HG03196 (cell line): Measurements from ENCODE around the gene ZNF428.
"Not testable (repeated sequence)": the region's sequence is repeated elsewhere in the genome, so short reads cannot be mapped to it uniquely, and the experiment has no call there.

Experiments
- ATAC-seq: cut with Tn5 transposase; IDR thresholded peaks from one replicate; pipeline ENCODE4 v1.9.1; 2021; ENCODE audit not compliant: unreplicated experiment

ZNF428 gene

GRCh38 chr19:43640424-43640757 lies 21.0 kb upstream of the ZNF428 start:
- ATAC-seq, result no peak

- no peak for ATAC-seq
These were observed 20.3 kb upstream of the ZNF428 start, which contains the start of gene CADM4 for GRCh38 chr19:43639519-43640423. CADM4 (minus strand) TSS chr19:43639850; CDS start chr19:43639790, 60 bp downstream.

DNA sequence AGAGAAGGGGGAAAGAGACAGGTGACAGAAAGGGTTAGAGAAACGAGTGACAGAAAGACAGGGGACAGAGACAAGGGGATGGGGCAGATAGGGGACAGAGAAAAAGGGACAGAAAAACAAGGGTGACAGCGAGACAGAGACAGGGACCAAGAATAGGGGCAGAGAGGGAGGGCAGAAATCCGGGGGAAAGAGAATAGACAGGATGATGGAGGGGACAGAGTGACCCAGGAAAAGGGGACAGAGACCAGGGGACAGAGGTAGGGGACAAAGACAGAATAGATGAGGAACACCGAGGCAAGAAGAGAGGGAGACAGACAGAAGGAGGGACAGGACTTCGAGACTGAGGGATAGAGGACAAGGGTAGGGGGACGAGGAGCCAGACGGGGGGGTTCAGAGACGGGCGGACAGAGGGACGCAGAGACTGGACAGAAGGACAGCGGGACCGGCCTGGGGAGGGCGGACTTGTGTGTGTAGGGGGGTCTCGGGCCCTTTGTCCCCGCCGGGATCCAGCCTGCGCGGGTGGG lies 19.6 kb upstream of the ZNF428 start:
- ATAC-seq, result no peak

GRCh38 chr19:43638214-43638994 lies 19.0 kb upstream of the ZNF428 start:
- ATAC-seq, result no peak

DNA sequence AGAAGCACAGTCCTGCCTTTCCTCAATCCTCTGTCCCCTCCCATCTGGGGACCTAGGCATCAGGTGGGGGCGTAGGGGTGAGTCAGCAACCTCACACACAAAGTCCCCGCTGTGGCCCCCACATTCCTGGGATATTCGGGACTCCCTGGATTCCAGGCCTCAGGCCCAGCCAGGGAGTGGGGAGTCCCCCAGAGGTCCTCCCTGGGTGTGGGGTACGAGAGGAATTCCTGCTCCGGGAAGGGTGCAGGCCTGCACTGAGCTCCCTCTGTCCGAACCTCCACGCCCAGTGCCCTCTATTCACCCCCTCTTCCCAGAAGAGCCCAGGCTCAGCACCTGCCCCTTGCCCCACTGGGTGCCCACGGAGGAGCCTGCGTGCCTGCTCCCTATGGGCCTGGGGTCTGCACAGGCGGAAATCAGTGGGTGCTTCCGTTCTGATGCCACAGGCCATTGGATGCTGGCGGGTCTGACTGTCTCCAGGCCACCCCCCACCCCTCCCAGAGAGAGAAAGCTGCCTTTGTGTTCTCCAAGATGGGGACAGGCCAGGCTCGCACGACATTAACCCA lies 16.8 kb upstream of the ZNF428 start:
- no peak for ATAC-seq

DNA sequence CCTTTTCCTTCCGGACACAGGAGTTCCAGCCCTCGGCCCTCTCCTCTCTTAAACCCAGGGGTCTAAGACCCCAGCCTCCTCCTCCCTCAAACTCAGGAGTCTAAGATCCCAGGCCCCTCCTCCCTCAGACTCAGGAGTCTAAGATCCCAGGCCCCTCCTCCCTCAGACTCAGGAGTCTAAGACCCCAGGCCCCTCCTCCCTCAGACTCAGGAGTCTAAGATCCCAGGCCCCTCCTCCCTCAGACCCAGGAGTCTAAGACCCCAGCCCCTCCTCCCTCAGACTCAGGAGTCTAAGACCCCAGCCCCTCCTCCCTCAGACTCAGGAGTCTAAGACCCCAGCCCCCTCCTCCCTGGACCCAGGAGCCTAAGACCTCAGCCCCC lies 16.1 kb upstream of the ZNF428 start:
- ATAC-seq, result not testable (repeated sequence)

GRCh38 chr19:43634872-43635560 lies 15.6 kb upstream of the ZNF428 start:
- ATAC-seq, result no peak

GRCh38 chr19:43634506-43634871 lies 15.1 kb upstream of the ZNF428 start:
- ATAC-seq, result no peak

DNA sequence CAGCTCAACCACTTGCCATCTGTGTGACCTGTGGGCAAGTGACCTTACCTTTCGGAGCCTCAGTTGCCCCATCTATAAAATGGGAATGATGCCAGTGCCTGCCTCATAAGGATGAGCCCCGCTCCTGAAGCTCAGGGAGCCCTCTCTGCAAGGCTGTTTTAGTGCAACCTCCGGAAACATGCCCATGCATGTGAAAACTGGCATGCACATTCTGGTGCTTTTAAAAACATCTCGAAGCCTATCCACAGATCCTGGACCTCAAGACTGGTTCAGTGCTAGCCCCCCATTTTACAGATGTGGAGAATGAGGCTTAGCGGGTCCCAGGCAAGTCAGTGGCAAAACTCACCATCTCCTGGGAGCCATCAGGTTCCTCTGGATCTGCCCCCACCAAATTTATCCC lies 14.6 kb upstream of the ZNF428 start:
- no peak for ATAC-seq

GRCh38 chr19:43633520-43633919 lies 14.1 kb upstream of the ZNF428 start:
- ATAC-seq, result no peak

DNA sequence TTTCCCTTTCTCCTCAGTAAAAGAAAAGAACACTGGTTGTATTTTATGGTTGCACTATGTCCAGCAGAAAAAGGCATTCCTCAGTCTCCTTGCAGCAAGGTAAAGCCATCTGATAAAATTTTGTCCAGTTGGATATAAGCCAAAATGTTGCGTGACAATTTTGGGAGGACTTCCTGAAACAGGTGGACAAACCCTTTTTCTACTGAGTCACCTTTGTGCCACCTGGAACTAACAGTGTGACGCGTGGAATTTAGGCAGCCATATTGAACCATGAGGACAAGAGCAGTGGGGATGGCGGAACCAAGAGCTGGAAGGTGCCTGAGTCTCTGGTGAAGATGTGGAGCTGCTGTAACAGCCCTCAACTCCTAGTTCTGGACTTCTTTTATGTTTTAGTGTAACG lies 12.1 kb upstream of the ZNF428 start:
- no peak for ATAC-seq

GRCh38 chr19:43628646-43629326 lies 9.4 kb upstream of the ZNF428 start:
- ATAC-seq, result no peak

DNA sequence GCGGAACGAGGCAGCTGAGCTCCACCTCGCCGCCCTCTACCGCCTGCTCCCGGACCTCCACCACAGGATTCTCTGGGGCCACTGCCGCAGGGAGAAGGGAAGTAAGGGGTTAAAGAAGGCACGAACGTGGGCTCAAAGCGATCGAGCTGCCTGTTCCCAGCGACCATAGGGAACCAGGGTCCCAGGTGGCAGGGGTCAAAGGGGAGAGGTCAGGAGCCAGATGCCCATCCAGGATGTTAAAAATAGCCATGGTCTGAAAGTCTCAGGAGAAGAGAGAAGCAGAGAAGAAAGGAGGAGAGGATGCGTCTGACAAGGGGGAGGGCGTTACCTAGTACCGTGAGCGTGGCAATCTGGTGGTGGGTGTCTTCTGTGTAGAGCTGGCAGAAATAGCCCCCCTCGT lies 7.4 kb upstream of the ZNF428 start:
- ATAC-seq, result no peak

DNA sequence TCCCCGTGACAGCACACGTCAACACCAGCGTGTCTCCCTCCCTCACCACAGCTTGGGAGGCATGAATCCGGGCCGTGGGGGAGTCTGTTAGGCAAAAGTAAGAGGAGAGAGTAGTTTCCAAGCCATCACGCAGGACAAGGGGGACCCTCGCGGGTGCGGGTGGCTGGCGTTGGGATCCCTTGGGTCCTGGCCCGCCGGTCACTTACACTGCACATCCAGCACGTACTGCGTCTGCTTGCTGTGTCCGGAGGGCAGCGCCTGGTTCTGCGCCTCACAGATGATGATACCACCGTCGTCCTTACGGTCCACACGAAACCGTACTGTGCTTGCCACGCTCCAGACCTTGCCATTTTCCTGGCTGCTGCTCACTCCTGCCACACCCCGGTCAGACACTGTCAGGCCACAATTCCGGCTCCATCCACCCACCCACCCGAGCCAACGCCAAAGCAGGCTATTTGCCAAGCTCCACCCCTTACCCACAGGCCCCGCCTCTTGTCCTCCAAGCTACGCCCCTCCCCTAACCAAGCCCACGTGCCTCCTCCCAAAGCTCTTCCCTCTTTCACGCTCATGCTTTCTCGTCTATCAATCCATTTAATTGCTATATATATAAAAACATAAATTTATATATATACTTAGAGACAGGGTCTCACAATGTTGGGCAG lies 6.6 kb upstream of the ZNF428 start:
- no peak for ATAC-seq

- no peak for ATAC-seq
These were observed 5.5 kb upstream of the ZNF428 start for GRCh38 chr19:43624933-43625332.

DNA sequence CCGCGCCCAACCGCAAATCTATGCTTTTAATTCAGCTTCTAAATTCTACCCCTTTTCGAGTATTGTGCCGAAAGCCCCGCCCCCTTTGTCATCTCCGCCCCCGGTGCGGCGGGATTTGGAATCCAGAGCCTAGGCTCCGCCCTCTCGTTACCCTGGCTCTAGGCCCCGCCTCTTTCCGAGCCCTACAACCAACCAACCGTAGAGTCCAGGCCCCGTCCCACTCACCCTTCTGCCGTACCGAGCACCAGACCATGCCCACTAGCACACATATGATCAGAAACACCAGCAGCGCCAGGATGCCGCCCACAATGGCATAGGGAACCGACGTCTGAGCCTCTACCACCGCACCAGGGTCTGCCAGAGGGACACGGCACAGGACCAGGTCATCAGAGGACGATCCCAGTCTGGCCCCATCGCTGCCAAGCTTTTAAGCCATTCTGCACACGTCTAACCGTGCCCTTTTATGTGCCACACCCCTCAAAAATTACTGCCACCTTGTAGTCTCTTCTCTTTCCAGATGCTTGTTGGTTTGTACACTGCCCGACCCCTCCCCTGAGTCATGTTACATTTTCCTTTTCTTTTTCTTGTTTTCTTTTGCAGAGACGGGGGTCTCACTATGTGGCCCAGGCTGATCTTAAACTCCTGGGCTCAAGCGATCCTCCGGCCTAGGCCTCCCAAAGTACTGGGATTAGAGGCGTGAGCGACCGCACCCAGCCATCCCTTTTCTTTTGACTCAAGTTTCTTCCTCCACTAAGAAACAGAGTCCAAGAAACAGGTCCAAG lies 4.7 kb upstream of the ZNF428 start:
- no peak for ATAC-seq

DNA sequence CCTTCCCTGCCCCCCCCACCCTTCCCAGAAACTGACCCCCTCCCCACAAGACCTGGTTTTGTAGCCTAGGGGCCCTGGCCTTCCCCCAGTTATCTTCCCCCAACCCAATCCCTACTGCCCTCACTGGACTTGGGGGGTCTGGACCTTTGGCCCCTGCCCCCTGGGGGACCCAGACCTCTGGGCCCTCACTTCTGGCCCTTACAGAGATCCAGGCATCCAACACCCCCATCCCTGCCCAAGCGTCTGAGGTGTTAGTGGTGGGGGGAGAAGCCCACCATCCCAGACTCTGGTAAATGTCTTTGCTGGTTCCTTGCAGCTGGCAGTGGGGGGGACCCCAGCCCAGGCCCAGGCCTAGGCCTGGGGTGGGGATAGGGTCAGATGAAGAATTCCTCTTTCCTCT lies 3.5 kb upstream of the ZNF428 start:
- no peak for ATAC-seq

- ATAC-seq, result no peak
These were observed 2.6 kb upstream of the ZNF428 start for GRCh38 chr19:43622070-43622469.
